H1 (cell line): ENCODE data around the gene HID1. TPM values are rescaled to one million over a fixed set of nuclear protein-coding genes. Genes with fewer than 3 reads are reported as not detected.

ENCODE experiments used
- CTCF ChIA-PET: fragments of 300-600 bp; sonication (Branson Sonifier 250); formaldehyde crosslinking; loops from one replicate; lab custom pipeline; 2021; ENCODE audit not compliant: partially characterized antibody; lab: Charles Lee
- POLR2A ChIA-PET: fragments of 300-600 bp; sonication (Branson Sonifier 250); formaldehyde crosslinking; loops from one replicate; lab custom pipeline; 2021; ENCODE audit warnings: inconsistent platforms; ENCODE audit not compliant: partially characterized antibody; lab: Charles Lee
- DNase-seq, 2 experiments: peaks; one replicate each; pipeline versions ENCODE4 v3.0.0 to v3.0.0-alpha.2; 2010 to 2022; ENCODE audit warnings: low spot score in 2 of 2, low read depth in 1 of 2, mixed read lengths in 1 of 2
- FAIRE-seq: peaks from 2 replicates; lab custom pipeline; 2011; peaks lifted over from hg19 to GRCh38; lab: Jason Lieb, UNC
- H2AFZ ChIP-seq: 2 replicates; pipeline ENCODE4 v1.8.1; 2012; ENCODE audit warnings: low read length, inconsistent platforms
- H2AK5ac ChIP-seq: 2 replicates; pipeline ENCODE4 v1.6.1; 2013; ENCODE audit warnings: low read depth, low read length
- H2BK120ac ChIP-seq: replicated peaks from 2 replicates; pipeline ENCODE3; 2013; ENCODE audit warnings: low read depth, low read length, inconsistent platforms
- H2BK12ac ChIP-seq: 2 replicates; pipeline ENCODE4 v1.6.1; 2013; ENCODE audit warnings: low read depth, low read length
- H2BK15ac ChIP-seq: 2 replicates; pipeline ENCODE4 v1.6.1; 2013; ENCODE audit warnings: low read length
- H2BK20ac ChIP-seq: 2 replicates; pipeline ENCODE4 v1.6.1; 2013; ENCODE audit warnings: low read length
- H2BK5ac ChIP-seq: 2 replicates; pipeline ENCODE4 v1.6.1; 2013; ENCODE audit warnings: low read depth, low read length
- H3K14ac ChIP-seq: 2 replicates; pipeline ENCODE4 v1.6.1; 2013; ENCODE audit warnings: inconsistent platforms; ENCODE audit not compliant: insufficient read length
- H3K18ac ChIP-seq: 2 replicates; pipeline ENCODE4 v1.6.1; 2013; ENCODE audit warnings: low read length; ENCODE audit errors: extremely low read depth
- H3K23ac ChIP-seq: 2 replicates; pipeline ENCODE4 v1.6.1; 2013; ENCODE audit warnings: inconsistent platforms; ENCODE audit not compliant: insufficient read length
- H3K23me2 ChIP-seq: 2 replicates; pipeline ENCODE4 v1.6.1; 2013; ENCODE audit warnings: low read depth, low read length
- H3K27ac ChIP-seq: 2 replicates; pipeline ENCODE4 v1.6.1; 2011; ENCODE audit warnings: low read depth, low read length, inconsistent platforms
- H3K27me3 ChIP-seq, 4 experiments: replicated peaks in 1 of 4; 1 replicate in 1 of 4; 2 replicates in 3 of 4; pipeline versions ENCODE4 v1.6.1 to v1.8.1; 2011 to 2013; ENCODE audit warnings: low read length in 3 of 4, mild to moderate bottlenecking in 3 of 4, inconsistent platforms in 2 of 4, mixed read lengths in 2 of 4, moderate library complexity in 1 of 4; ENCODE audit not compliant: control insufficient read depth in 3 of 4, insufficient read depth in 3 of 4; ENCODE audit errors: extremely low read depth in 1 of 4
- H3K36me3 ChIP-seq, 4 experiments: 2 replicates each; pipeline versions ENCODE4 v1.6.1 to v1.8.1; 2011 to 2013; ENCODE audit warnings: mild to moderate bottlenecking in 4 of 4, low read length in 3 of 4, moderate library complexity in 2 of 4, control low read depth in 1 of 4, inconsistent platforms in 1 of 4; ENCODE audit not compliant: insufficient read depth in 4 of 4, control insufficient read depth in 2 of 4
- H3K4ac ChIP-seq: replicated peaks from 2 replicates; pipeline ENCODE3; 2013; ENCODE audit warnings: low read length, low read depth, mixed read lengths, inconsistent platforms; ENCODE audit not compliant: insufficient read length
- H3K4me1 ChIP-seq, 4 experiments: replicated peaks in 1 of 4; 1 replicate in 1 of 4; 2 replicates in 3 of 4; pipeline versions ENCODE4 v1.6.1 to v1.8.1; 2011 to 2013; ENCODE audit warnings: low read length in 3 of 4, inconsistent platforms in 2 of 4, mixed read lengths in 1 of 4; ENCODE audit not compliant: insufficient read depth in 4 of 4, control insufficient read depth in 3 of 4
- H3K4me2 ChIP-seq, 2 experiments: 2 replicates each; pipeline versions ENCODE4 v1.6.1 to v1.8.1; 2011 to 2013; ENCODE audit warnings: low read depth in 2 of 2, low read length in 2 of 2, control low read depth in 1 of 2, inconsistent platforms in 1 of 2, mild to moderate bottlenecking in 1 of 2; ENCODE audit not compliant: insufficient read depth in 1 of 2
- H3K4me3 ChIP-seq, 4 experiments: fragments of 200-600, 300-600 bp in 1 of 4; sonication (generic), shearing (Covaris generic), sonication (Bioruptor Twin) in 1 of 4; 2 replicates each; pipeline versions ENCODE4 v1.5.1 to v1.8.1; 2011 to 2016; ENCODE audit warnings: low read length in 4 of 4, low read depth in 3 of 4, control low read depth in 2 of 4, inconsistent platforms in 2 of 4, mild to moderate bottlenecking in 2 of 4, mixed read lengths in 1 of 4, moderate library complexity in 1 of 4; ENCODE audit not compliant: insufficient read depth in 2 of 4; ENCODE audit errors: extremely low read depth in 1 of 4
- H3K56ac ChIP-seq: replicated peaks from 2 replicates; pipeline ENCODE3; 2013; ENCODE audit warnings: low read depth, mild to moderate bottlenecking, mixed read lengths, low read length, inconsistent platforms; ENCODE audit not compliant: insufficient read length
- H3K79me1 ChIP-seq: 2 replicates; pipeline ENCODE4 v1.6.1; 2013; ENCODE audit warnings: low read depth, low read length, control low read depth
- H3K79me2 ChIP-seq, 2 experiments: 2 replicates each; pipeline versions ENCODE4 v1.6.1 to v1.8.1; 2012 to 2013; ENCODE audit warnings: low read length in 2 of 2, mild to moderate bottlenecking in 2 of 2, inconsistent platforms in 1 of 2; ENCODE audit not compliant: insufficient read depth in 2 of 2, control insufficient read depth in 1 of 2
- H3K9ac ChIP-seq, 4 experiments: replicated peaks in 1 of 4; 1 replicate in 1 of 4; 2 replicates in 3 of 4; pipeline versions ENCODE4 v1.6.1 to v1.8.1; 2011 to 2013; ENCODE audit warnings: low read depth in 3 of 4, low read length in 3 of 4, control low read depth in 2 of 4, mild to moderate bottlenecking in 2 of 4, moderate library complexity in 2 of 4, inconsistent platforms in 1 of 4; ENCODE audit errors: extremely low read depth in 1 of 4
- H3K9me3 ChIP-seq, 2 experiments: 2 replicates each; pipeline versions ENCODE4 v1.6.1 to v1.8.1; 2012 to 2013; ENCODE audit warnings: mild to moderate bottlenecking in 2 of 2, moderate library complexity in 2 of 2, control low read depth in 1 of 2, inconsistent platforms in 1 of 2, low read depth in 1 of 2, low read length in 1 of 2, mixed read lengths in 1 of 2; ENCODE audit not compliant: insufficient read depth in 2 of 2
- H4K20me1 ChIP-seq, 2 experiments: replicated peaks in 1 of 2; 2 replicates each; pipeline versions ENCODE3 to v1.8.1; 2011 to 2013; ENCODE audit warnings: inconsistent platforms in 2 of 2, low read length in 2 of 2, mild to moderate bottlenecking in 1 of 2; ENCODE audit not compliant: insufficient read depth in 2 of 2, control insufficient read depth in 1 of 2
- H4K5ac ChIP-seq: 2 replicates; pipeline ENCODE4 v1.6.1; 2013; ENCODE audit warnings: low read length, low read depth, mixed read lengths, inconsistent platforms; ENCODE audit not compliant: insufficient read length
- H4K8ac ChIP-seq: 2 replicates; pipeline ENCODE4 v1.8.0; 2013; ENCODE audit warnings: mild to moderate bottlenecking, moderate library complexity, low read length, inconsistent platforms; ENCODE audit not compliant: insufficient read depth; ENCODE audit errors: extremely low read depth
- H4K91ac ChIP-seq: replicated peaks from 2 replicates; pipeline ENCODE3; 2013; ENCODE audit warnings: low read length, mixed read lengths, inconsistent platforms; ENCODE audit not compliant: insufficient read length
- BRCA1 ChIP-seq: IDR thresholded peaks from 2 replicates; pipeline ENCODE4 v1.6.1; 2012; ENCODE audit warnings: low read depth, low read length, improper control_type of control experiment
- NANOG ChIP-seq: IDR thresholded peaks from 2 replicates; pipeline ENCODE4 v1.6.1; 2011; ENCODE audit warnings: low read length, low read depth, mild to moderate bottlenecking, inconsistent platforms; ENCODE audit not compliant: insufficient read depth, poor library complexity, severe bottlenecking
- TEAD4 ChIP-seq: IDR thresholded peaks from 2 replicates; pipeline ENCODE4 v1.6.1; 2012; ENCODE audit warnings: low read depth, low read length, inconsistent platforms, mixed read lengths
- ZNF274 ChIP-seq: IDR thresholded peaks from 2 replicates; pipeline ENCODE4 v1.7.0; 2012; ENCODE audit warnings: low read length, borderline replicate concordance; ENCODE audit errors: extremely low read depth
- WGBS, 2 experiments: shearing (Covaris generic) in 1 of 2; methylation state at CpG; one replicate each; pipeline versions ENCODE4 v1.1.6 to v1.1.7; 2013 to 2015; ENCODE audit warnings: low lambda C conversion rate in 2 of 2, mixed read lengths in 2 of 2, inconsistent platforms in 1 of 2, low coverage in 1 of 2, missing lambda C conversion rate in 1 of 2; ENCODE audit not compliant: insufficient replicate concordance in 2 of 2, insufficient coverage in 1 of 2, insufficient read length in 1 of 2; ENCODE audit errors: extremely low coverage in 1 of 2, missing lambda C conversion rate in 1 of 2; 5-methylcytosine and 5-hydroxymethylcytosine counted together
- polyA plus RNA-seq, 7 experiments: library from polyadenylated mRNA; depleted of rRNA in 3 of 7; stranded (reverse) in 5 of 7; unstranded in 2 of 7; fragments of >200 nt in 5 of 7; fragments of 200-250 nt in 2 of 7; gene quantifications; 1 replicate in 5 of 7; 2 replicates in 1 of 7; 4 replicates in 1 of 7; pipeline versions ENCODE4 v1.2.1 to v1.2.3, GENCODE V29; 2011 to 2013; ENCODE audit warnings: missing spikeins in 2 of 7, mixed read lengths in 2 of 7
- total RNA-seq: library from RNA; stranded (reverse); fragmentation: NEBNext Ultra II Directional; extraction: Animal tissue kit (Norgen Biotek cat#: 25700); gene quantifications from 2 replicates; pipeline ENCODE4 v1.2.1, GENCODE V29; 2021

The HID1 gene
- total and polyA plus RNA-seq, 2 of the 8 experiments (the other 6 are each of a cell fraction or from before 2014, with no cell fraction given), result 15.1 to 25.9 TPM

GRCh38 chr17:74937064-74938051, 35.2 kb downstream of the HID1 start:
- WGBS, 2 experiments, result 66% methylated on average over 10 of the region's 11 CpGs; no CpG with 5 or more reads in 1 of the 2 experiments
- TF ChIP-seq BRCA1 (no peak), TEAD4 (no peak), ZNF274 (no peak), NANOG (no peak)
- no peak for DNase-seq
- Histone ChIP-seq H3K4me1 (peaks cover 0 to 6% (median 3%) of the 10 kb centered on the region in 4 experiments; a peak in 3 of 7 replicates), H3K79me1 (no peaks in the 10 kb centered on the region), H3K4me2 (no peak overlapping the region; a peak in 1 of 4 replicates), H3K79me2 (no peaks in the 10 kb centered on the region), H2BK20ac (no peak overlapping the region), H3K56ac (peak overlapping the region; percentile 4), H4K91ac (no peak overlapping the region), H3K14ac (no peak overlapping the region), H3K4me3 (no peak overlapping the region), H2BK5ac (no peak overlapping the region), H2BK12ac (no peak overlapping the region), H3K27me3 (peaks cover 22 to 59% (median 49%) of the 10 kb centered on the region in 4 experiments), H3K18ac (no peak overlapping the region), H2AFZ (no peak overlapping the region), H3K36me3 (no peaks in the 10 kb centered on the region), H2AK5ac (no peak overlapping the region), H2BK120ac (no peak overlapping the region), H3K9me3 (no peaks in the 10 kb centered on the region), H3K4ac (no peak overlapping the region), H3K23me2 (peaks cover 3% of the 10 kb centered on the region; the same call in 1 of the 2 replicates), H3K9ac (no peak overlapping the region), H4K5ac (no peak overlapping the region), H4K8ac (no peak overlapping the region), H3K23ac (no peak overlapping the region), H3K27ac (no peak overlapping the region), H2BK15ac (no peak overlapping the region), H4K20me1 (peaks cover 2 to 9% of the 10 kb centered on the region in 2 experiments)
- ChIA-PET POLR2A (interaction anchor here (0.6 kb wide), 1 partner anchor 82 kb away, joined by 3 read pairs; no protein-coding TSS in a partner anchor), CTCF (interaction anchor here (0.6 to 49.9 kb wide), 7 partner anchors 14 to 167 kb away, joined by 3 to 1072 read pairs (median 3); partner anchors contain the start of gene USH1G)
- FAIRE-seq, result peak; percentile 48
